HG03457 (cell line): ENCODE data around the gene BICD1.

Experiments
- ATAC-seq: cut with Tn5 transposase; IDR thresholded peaks from one replicate; pipeline ENCODE4 v1.9.1; 2021; ENCODE audit warnings: moderate number of reproducible peaks; ENCODE audit not compliant: unreplicated experiment

BICD1 gene

GRCh38 chr12:32139064-32139421 is 32.4 kb downstream of the BICD1 start:
- peak; percentile 80 for ATAC-seq

GRCh38 chr12:32140877-32141276 is 34.2 kb downstream of the BICD1 start:
- no peak for ATAC-seq

- ATAC-seq: no peak
Measured at GRCh38 chr12:32145096-32145495, 38.4 kb downstream of the BICD1 start.

GRCh38 chr12:32146074-32146873 is 39.6 kb downstream of the BICD1 start:
- ATAC-seq: no peak

- no peak for ATAC-seq
Measured at GRCh38 chr12:32148372-32148771, 41.7 kb downstream of the BICD1 start.

GRCh38 chr12:32149489-32149888 is 42.8 kb downstream of the BICD1 start:
- ATAC-seq: no peak

GRCh38 chr12:32151086-32151485 is 44.4 kb downstream of the BICD1 start:
- no peak for ATAC-seq

- no peak for ATAC-seq
Measured at GRCh38 chr12:32151552-32151951, 44.9 kb downstream of the BICD1 start.

GRCh38 chr12:32155041-32155440 is 48.4 kb downstream of the BICD1 start:
- ATAC-seq: no peak

GRCh38 chr12:32155961-32156529 is 49.4 kb downstream of the BICD1 start:
- ATAC-seq: no peak

GRCh38 chr12:32158525-32158924 is 51.9 kb downstream of the BICD1 start:
- ATAC-seq: no peak

- ATAC-seq: no peak
Measured at GRCh38 chr12:32159381-32159780, 52.7 kb downstream of the BICD1 start.

- no peak for ATAC-seq
Measured at GRCh38 chr12:32159925-32160324, 53.3 kb downstream of the BICD1 start.

GRCh38 chr12:32161058-32161457 is 54.4 kb downstream of the BICD1 start:
- ATAC-seq: no peak

GRCh38 chr12:32163596-32163995 is 56.9 kb downstream of the BICD1 start:
- ATAC-seq: no peak

- ATAC-seq: no peak
Measured at GRCh38 chr12:32166510-32166909, 59.9 kb downstream of the BICD1 start.

- ATAC-seq: no peak
Measured at GRCh38 chr12:32170437-32170998, 63.9 kb downstream of the BICD1 start.

- no peak for ATAC-seq
Measured at GRCh38 chr12:32171211-32171610, 64.6 kb downstream of the BICD1 start.

GRCh38 chr12:32176606-32177005 is 70.0 kb downstream of the BICD1 start:
- ATAC-seq: no peak

GRCh38 chr12:32178341-32179010 is 71.8 kb downstream of the BICD1 start:
- no peak for ATAC-seq

GRCh38 chr12:32179011-32179395 is 72.4 kb downstream of the BICD1 start:
- ATAC-seq: no peak
